WI38 (cell line): ENCODE data around the gene SEC23IP.
"Not testable (repeated sequence)": the region's sequence is repeated elsewhere in the genome, so short reads cannot be mapped to it uniquely, and the experiment has no call there.

Source experiments
- H3K4me3 ChIP-seq: 2 replicates; pipeline ENCODE4 v1.5.1; 2011; ENCODE audit warnings: low read depth, mild to moderate bottlenecking, control low read depth, low read length
- CTCF ChIP-seq: IDR thresholded peaks from 2 replicates; pipeline ENCODE4 v1.5.1; 2012; ENCODE audit warnings: low read depth, mild to moderate bottlenecking, control low read depth, low read length

Gene SEC23IP

GRCh38 chr10:119893074-119893473 lies 544 bp downstream of the SEC23IP start:
- peak overlapping the region; percentile 93 for H3K4me3 ChIP-seq
- no peak for TF ChIP-seq CTCF

- peak overlapping the region; percentile 93 for H3K4me3 ChIP-seq
Measured at GRCh38 chr10:119893845-119894427, 1.4 kb downstream of the SEC23IP start.

GRCh38 chr10:119896061-119896655 lies 3.6 kb downstream of the SEC23IP start:
- H3K4me3 ChIP-seq, result peak overlapping the region; percentile 13; the same call in 1 of the 2 replicates
- no peak for TF ChIP-seq CTCF

More at GRCh38 chr10:119893845-119894427, 1.4 kb downstream of the SEC23IP start:
- no peak for TF ChIP-seq CTCF

GRCh38 chr10:119896937-119897770 lies 4.6 kb downstream of the SEC23IP start:
- peak overlapping the region; percentile 13 for H3K4me3 ChIP-seq
- no peak for TF ChIP-seq CTCF

GRCh38 chr10:119898577-119898976 lies 6.0 kb downstream of the SEC23IP start:
- TF ChIP-seq CTCF, result no peak
- no peak overlapping the region for H3K4me3 ChIP-seq

- no peak for TF ChIP-seq CTCF
- H3K4me3 ChIP-seq, result no peak overlapping the region
Measured at GRCh38 chr10:119903946-119904666, 11.6 kb downstream of the SEC23IP start.

- not testable (repeated sequence) for H3K4me3 ChIP-seq
Measured at GRCh38 chr10:119907695-119908094, 15.2 kb downstream of the SEC23IP start.
